ENCODE data around the gene TSACC.

DNA sequence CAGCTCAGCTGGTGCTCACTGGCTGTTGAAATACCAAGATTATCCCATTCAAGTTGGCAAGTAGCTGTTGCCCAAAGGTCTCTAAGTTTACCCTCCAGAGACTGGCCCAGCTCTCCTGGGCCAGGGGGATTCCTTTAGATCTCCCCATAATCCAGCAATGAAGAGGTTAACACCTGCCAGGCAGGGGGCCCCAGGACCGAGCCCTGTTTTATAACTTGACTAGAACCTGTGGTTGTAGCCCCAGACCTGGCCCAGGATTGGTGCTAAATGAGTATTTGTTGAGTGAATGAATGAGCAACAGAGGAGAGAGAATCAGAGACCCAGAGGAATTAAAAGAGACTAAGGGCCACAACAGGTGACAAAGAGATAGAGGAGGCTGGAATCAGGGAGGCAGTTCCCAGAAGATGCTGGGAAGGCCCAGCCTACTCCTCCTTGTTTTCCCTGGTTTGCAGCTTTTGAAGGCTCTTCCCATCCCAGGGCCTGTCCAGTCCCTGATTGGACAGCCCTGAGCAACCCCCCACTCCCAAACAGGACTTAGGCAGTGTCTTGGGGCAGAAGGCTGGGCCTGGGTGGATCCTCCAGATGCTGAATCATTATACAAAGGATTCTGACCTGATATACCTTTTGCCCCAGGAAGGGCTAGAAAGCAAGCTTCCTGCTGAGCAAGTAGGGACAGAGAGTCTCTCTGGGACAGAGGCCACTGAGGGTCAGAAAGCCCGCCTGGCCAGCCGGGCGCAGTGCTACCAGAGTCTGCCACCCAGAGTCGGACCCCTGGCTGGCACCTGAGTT lies 28.2 kb downstream of the TSACC start:
- TF ChIP-seq, protein P1, sequence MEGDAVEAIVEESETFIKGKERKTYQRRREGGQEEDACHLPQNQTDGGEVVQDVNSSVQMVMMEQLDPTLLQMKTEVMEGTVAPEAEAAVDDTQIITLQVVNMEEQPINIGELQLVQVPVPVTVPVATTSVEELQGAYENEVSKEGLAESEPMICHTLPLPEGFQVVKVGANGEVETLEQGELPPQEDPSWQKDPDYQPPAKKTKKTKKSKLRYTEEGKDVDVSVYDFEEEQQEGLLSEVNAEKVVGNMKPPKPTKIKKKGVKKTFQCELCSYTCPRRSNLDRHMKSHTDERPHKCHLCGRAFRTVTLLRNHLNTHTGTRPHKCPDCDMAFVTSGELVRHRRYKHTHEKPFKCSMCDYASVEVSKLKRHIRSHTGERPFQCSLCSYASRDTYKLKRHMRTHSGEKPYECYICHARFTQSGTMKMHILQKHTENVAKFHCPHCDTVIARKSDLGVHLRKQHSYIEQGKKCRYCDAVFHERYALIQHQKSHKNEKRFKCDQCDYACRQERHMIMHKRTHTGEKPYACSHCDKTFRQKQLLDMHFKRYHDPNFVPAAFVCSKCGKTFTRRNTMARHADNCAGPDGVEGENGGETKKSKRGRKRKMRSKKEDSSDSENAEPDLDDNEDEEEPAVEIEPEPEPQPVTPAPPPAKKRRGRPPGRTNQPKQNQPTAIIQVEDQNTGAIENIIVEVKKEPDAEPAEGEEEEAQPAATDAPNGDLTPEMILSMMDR (conservative IDR thresholded peaks at IDR 0.05; ENCODE audit: low read depth, low read length): no peak
- TF ChIP-seq EZH2 (IDR thresholded peaks at IDR 0.05; ENCODE audit: borderline replicate concordance, low read depth, low read length, poor library complexity, severe bottlenecking): no peak
